Hematopoietic multipotent progenitor cell treated with erythropoietin and hydrocortisone succinate and interleukin-3 and kit ligand, for 17 days (in vitro differentiated cells): Measurements from ENCODE around the gene CYP39A1.

Source experiments
- DNase-seq: peaks from one replicate; pipeline ENCODE4 v3.0.0-alpha.2; 2015; ENCODE audit warnings: low spot score

CYP39A1 gene

GRCh38 chr6:46511320-46511719 is 141.3 kb downstream of the CYP39A1 start:
- DNase-seq: no peak

- no peak for DNase-seq
These were observed 142.0 kb downstream of the CYP39A1 start for GRCh38 chr6:46510651-46511050.

GRCh38 chr6:46509981-46510510 is 142.6 kb downstream of the CYP39A1 start:
- DNase-seq: no peak

- no peak for DNase-seq
These were observed 143.6 kb downstream of the CYP39A1 start for GRCh38 chr6:46509063-46509462.

GRCh38 chr6:46507426-46507825 is 145.2 kb downstream of the CYP39A1 start:
- no peak for DNase-seq

- DNase-seq: no peak
These were observed 146.7 kb downstream of the CYP39A1 start for GRCh38 chr6:46505693-46506512.

GRCh38 chr6:46504242-46504641 is 148.4 kb downstream of the CYP39A1 start:
- DNase-seq: no peak

GRCh38 chr6:46502486-46503119 is 150.0 kb downstream of the CYP39A1 start:
- DNase-seq: no peak

- DNase-seq: no peak
These were observed 151.2 kb downstream of the CYP39A1 start for GRCh38 chr6:46501136-46502089.

GRCh38 chr6:46500382-46500781 is 152.2 kb downstream of the CYP39A1 start:
- DNase-seq: no peak
